Ureter (tissue), 1 donor: ENCODE data around the gene HSPBP1. TPM values are rescaled to one million over a fixed set of nuclear protein-coding genes. Genes with fewer than 3 reads are reported as not detected.

Experiments
- DNase-seq: peaks from one replicate; pipeline ENCODE4 v3.0.0-alpha.2; 2020; ENCODE audit warnings: low spot score
- total RNA-seq: library from RNA; stranded (reverse); gene quantifications from one replicate; pipeline ENCODE4 v1.2.4, GENCODE V29; 2023
- donor health status: DM: yes; HTN: yes; CAD: no.

HSPBP1 gene
- total RNA-seq, 1 donor from 2014 or later, result 31.2 TPM

- no peak for DNase-seq
These were observed 3.8 kb downstream of the HSPBP1 start for GRCh38 chr19:55275851-55276719.

GRCh38 chr19:55273978-55274707 is 5.8 kb downstream of the HSPBP1 start:
- no peak for DNase-seq

DNA sequence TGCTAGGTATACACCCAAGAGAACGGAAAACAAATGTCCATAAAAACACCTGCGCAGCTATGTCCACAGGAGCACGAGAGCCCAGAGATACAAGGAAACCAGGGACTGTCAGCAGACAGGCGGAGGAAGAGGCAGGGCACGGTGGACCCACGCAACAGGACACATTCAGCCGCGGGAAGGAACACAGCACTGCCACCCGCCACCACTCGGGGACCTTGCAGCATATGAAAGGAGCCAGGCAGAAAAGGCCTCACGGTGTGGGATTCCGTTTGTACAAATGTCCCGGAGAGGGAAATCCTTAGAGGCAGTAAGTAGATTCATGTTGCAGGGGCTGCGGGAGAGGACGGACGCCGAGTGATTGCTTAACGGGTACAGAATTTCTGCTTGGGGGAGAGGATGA is 7.8 kb downstream of the HSPBP1 start:
- DNase-seq, result no peak

DNA sequence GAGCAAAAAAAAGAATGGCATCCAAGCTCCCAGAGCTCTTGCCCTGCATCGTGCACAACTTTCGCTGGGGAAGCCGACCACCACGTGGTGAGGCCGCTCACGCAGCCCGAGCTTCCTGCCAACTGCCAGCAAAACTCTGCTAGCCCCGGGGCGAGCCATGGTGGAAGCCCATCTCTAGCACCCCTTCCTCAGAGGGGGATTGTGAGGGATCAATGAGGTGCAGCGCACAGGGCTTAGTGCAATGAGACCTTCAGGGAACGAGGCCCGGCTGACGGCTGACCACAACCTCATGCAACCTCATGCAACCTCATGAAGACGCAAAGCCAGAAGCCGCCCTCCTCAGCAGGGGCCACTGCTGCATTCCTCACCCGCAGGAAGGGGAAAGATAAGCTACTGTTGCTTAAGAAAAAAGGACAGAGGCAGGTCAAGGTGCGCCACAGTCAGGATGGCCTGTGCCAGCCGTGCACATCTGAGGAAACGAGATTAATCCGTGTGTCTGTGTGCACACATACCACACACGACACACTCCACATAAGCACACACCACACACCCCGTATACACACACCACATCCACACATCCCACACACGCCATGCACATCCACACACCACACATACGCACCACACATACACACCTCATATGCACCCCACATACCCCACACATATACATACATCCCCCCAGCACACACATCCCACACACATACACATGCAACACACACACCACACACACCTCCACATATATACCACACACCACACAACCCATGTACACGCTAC is 9.6 kb downstream of the HSPBP1 start:
- no peak for DNase-seq

- DNase-seq, result no peak
These were observed 10.6 kb downstream of the HSPBP1 start for GRCh38 chr19:55269299-55269698.

DNA sequence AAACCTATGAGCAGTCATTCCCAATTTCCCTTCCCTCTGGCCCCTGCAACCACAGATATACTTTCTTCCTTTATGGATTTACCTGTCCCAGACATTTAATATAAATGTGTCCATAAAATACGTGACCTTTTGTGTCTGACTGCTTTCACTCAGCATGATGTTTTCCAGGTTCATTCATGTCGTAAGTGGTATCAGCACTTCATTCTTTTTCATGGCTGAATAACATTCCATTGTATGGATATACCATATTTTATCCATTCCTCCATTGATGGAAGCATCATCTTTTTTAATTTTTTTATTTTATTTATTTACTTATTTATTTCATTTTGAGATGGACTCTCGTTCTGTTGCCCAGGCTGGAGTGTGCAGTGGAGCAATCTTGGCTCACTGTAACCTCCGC is 13.1 kb downstream of the HSPBP1 start:
- no peak for DNase-seq

GRCh38 chr19:55266404-55266803 is 13.5 kb downstream of the HSPBP1 start:
- no peak for DNase-seq

GRCh38 chr19:55265723-55266386 is 14.1 kb downstream of the HSPBP1 start:
- DNase-seq, result no peak

DNA sequence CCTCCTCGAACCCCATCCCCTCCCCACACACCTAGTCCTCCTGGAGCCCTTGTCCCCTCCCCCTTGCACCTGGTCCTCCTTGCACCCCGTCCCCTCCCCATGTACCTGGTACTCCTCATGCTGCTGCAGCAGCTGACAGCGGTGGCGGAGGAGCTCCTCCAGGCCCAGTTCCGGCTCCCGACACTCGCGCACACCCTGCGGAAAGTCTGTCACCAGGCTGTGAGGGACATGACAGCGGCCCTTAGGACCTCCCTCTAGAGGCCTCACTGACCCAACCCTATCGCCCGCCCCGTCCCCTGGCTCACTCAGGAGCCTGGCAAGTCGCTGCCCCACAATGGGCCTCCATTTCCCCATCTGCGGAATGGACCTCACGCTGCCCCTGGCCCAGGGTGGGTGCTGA is 14.7 kb downstream of the HSPBP1 start:
- DNase-seq, result no peak

DNA sequence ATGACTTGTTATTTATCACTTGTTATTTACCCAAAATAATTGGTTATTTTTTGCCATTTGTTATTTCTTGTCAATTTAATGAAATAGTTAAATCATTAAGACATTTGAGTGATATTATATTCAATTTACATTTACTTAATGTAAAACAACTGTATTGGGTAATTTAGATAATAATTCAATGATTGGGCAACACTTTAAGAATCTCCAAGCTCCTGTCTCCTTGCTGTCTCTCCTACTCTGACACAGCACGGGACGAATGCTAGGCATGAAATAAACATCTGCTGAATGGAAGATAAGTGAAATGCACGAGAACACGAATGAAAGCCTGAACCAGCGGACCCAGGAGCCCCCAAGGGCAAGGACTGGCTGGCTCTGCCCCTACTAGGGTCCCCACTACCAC is 15.4 kb downstream of the HSPBP1 start:
- no peak for DNase-seq

- DNase-seq, result no peak
These were observed 17.6 kb downstream of the HSPBP1 start for GRCh38 chr19:55262359-55262758.

GRCh38 chr19:55261671-55262126 is 18.2 kb downstream of the HSPBP1 start:
- no peak for DNase-seq

DNA sequence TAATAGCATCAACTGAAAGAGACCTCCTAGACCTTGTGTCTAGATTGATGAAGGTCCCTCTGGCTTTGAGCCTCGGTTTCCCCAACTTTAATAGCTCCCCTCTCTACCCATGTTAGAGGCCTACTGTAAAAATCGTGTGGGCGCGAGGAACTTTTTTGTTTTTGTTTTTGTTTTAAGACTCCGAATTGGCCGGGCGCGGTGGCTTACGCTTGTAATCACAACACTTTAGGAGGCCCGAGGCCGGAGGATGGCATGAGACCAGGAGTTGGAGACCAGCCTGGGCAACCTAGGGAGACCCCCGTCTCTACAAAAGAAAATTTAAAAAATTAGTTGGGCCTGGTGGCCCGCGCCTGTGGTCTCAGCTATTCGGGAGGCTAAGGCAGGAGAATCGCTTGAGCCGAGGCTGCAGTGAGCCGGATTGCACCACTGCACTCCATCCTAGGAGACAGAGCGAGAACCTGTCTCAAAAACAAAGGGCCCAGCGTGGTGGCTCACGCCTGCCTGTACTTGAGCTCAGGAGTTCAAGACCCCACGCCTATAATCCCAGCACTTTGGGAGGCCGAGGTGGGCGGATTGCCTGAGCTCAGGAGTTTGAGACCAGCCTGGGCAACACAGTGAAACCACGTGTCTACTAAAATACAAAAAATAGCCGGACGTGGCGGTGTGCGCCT is 20.2 kb downstream of the HSPBP1 start:
- no peak for DNase-seq

DNA sequence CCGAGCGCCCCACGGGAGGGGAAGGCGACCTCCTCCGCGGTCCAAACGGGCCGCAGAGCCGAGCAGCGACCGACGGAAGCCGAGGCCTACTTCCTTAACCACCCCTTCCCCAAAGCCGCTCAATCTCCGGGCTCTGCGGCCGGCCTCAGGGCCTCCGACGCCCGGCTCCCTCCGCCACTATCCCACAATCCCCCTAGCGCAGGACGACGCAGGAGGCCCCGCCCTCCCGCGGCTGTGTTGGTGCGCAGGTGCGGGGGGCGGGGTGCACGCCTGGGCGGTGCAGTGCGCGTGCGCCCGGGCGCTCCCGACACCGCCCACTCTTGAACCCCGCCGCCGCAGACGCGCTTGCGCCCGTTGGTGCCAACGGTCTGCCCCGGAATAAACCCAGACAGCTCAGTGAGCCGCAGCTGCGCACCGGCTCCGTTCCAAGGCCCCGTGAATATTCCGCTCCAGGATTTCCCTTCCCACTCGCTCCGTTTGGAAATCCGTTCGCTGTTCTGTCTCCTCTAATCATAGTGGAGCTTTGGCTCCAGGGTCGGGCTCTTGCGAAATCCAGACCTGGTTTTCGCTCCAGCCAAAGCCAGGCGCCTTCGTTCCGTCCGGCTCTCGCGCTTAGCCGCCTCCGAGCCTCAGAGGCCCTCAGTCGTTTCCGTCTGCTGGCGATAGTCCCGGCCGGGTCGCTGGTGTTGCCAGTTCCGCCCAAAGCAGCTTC is 20.9 kb downstream of the HSPBP1 start, which contains the start of gene PPP6R1:
TSS of gene PPP6R1 (minus strand) at position 190 of the 712 bp plus-strand sequence. CDS start 11,914 bp downstream, outside the sequence.
- peak; percentile 98 for DNase-seq

- no peak for DNase-seq
These were observed 21.5 kb downstream of the HSPBP1 start for GRCh38 chr19:55258476-55258827.

GRCh38 chr19:55257461-55258420 is 22.2 kb downstream of the HSPBP1 start:
- no peak for DNase-seq

- no peak for DNase-seq
These were observed 23.1 kb downstream of the HSPBP1 start for GRCh38 chr19:55256562-55257460.
